CD14-positive monocyte (primary cell): ENCODE measurements around the gene ARFGAP3. TPM values are rescaled to one million over a fixed set of nuclear protein-coding genes. Genes with fewer than 3 reads are reported as not detected.

ENCODE experiments used
- DNase-seq, 3 donors: peaks; one replicate each; pipeline ENCODE4 v3.0.0-alpha.2; 2011 to 2022
- H2AFZ ChIP-seq: 2 replicates; pipeline ENCODE4 v1.6.0; 2012; ENCODE audit warnings: mild to moderate bottlenecking, low read depth, low read length, inconsistent platforms; ENCODE audit not compliant: insufficient read depth, poor library complexity, severe bottlenecking
- H3K27ac ChIP-seq, 2 donors: 1 replicate in 1 of 2; 2 replicates in 1 of 2; pipeline ENCODE4 v1.5.1; 2012 to 2013; ENCODE audit warnings: low read length in 2 of 2, control low read depth in 1 of 2, inconsistent platforms in 1 of 2, low read depth in 1 of 2, mild to moderate bottlenecking in 1 of 2
- H3K27me3 ChIP-seq, 2 donors: one replicate each; pipeline versions ENCODE4 v1.6.0 to v1.6.1; 2011 to 2013; ENCODE audit warnings: low read length in 2 of 2; ENCODE audit not compliant: control insufficient read depth in 2 of 2, insufficient read depth in 2 of 2
- H3K36me3 ChIP-seq, 2 donors: replicated peaks in 1 of 2; 1 replicate in 1 of 2; 2 replicates in 1 of 2; pipeline versions ENCODE4 v1.5.1 to v1.6.1; 2012 to 2013; ENCODE audit warnings: low read length in 2 of 2, control low read depth in 1 of 2, inconsistent platforms in 1 of 2, mild to moderate bottlenecking in 1 of 2; ENCODE audit not compliant: insufficient read depth in 2 of 2, control insufficient read depth in 1 of 2
- H3K4me1 ChIP-seq, 2 donors: 1 replicate in 1 of 2; 2 replicates in 1 of 2; pipeline versions ENCODE4 v1.5.1 to v1.6.1; 2012 to 2013; ENCODE audit warnings: low read length in 2 of 2, control low read depth in 1 of 2, inconsistent platforms in 1 of 2, mild to moderate bottlenecking in 1 of 2, moderate library complexity in 1 of 2; ENCODE audit not compliant: insufficient read depth in 2 of 2, control insufficient read depth in 1 of 2
- H3K4me2 ChIP-seq: replicated peaks from 2 replicates; pipeline ENCODE3; 2012; ENCODE audit warnings: low read length, moderate library complexity, mild to moderate bottlenecking; ENCODE audit not compliant: poor library complexity, severe bottlenecking; ENCODE audit errors: extremely low read depth
- H3K4me3 ChIP-seq, 3 experiments: fragments of 200-600 bp in 1 of 3; sonication (generic) in 1 of 3; replicated peaks in 1 of 3; 1 replicate in 2 of 3; 2 replicates in 1 of 3; pipeline ENCODE4 v1.5.1; 2011 to 2013; ENCODE audit warnings: low read length in 3 of 3, mild to moderate bottlenecking in 3 of 3, control low read depth in 2 of 3, low read depth in 2 of 3, inconsistent platforms in 1 of 3, moderate library complexity in 1 of 3
- H3K79me2 ChIP-seq: 2 replicates; pipeline ENCODE4 v1.6.0; 2012; ENCODE audit warnings: mild to moderate bottlenecking, control low read depth, inconsistent platforms, low read length, moderate library complexity; ENCODE audit not compliant: insufficient read depth
- H3K9ac ChIP-seq: 2 replicates; pipeline ENCODE4 v1.6.0; 2017; ENCODE audit warnings: low read length, mild to moderate bottlenecking; ENCODE audit not compliant: insufficient read depth, poor library complexity, severe bottlenecking
- H3K9me3 ChIP-seq, 2 donors: replicated peaks in 1 of 2; 1 replicate in 1 of 2; 2 replicates in 1 of 2; pipeline versions ENCODE4 v1.5.1 to v1.6.1; 2012 to 2013; ENCODE audit warnings: low read length in 2 of 2, control low read depth in 1 of 2; ENCODE audit not compliant: control insufficient read depth in 1 of 2, insufficient read depth in 1 of 2
- H4K20me1 ChIP-seq: 2 replicates; pipeline ENCODE4 v1.6.0; 2012; ENCODE audit warnings: mild to moderate bottlenecking, low read length, control low read depth, moderate library complexity; ENCODE audit not compliant: insufficient read depth
- H3K27ac Mint-ChIP-seq, 7 donors: one replicate each; pipeline ENCODE4 v1.8.0; 2020; ENCODE audit warnings: mild to moderate bottlenecking in 7 of 7, mixed read lengths in 7 of 7, moderate library complexity in 6 of 7, inconsistent platforms in 2 of 7
- H3K27me3 Mint-ChIP-seq, 3 donors: one replicate each; pipeline ENCODE4 v1.8.0; 2021 to 2022; ENCODE audit warnings: low read depth in 3 of 3, mild to moderate bottlenecking in 3 of 3, mixed read lengths in 3 of 3, moderate library complexity in 3 of 3, inconsistent platforms in 1 of 3
- H3K36me3 Mint-ChIP-seq, 2 donors: one replicate each; pipeline ENCODE4 v1.8.0; 2020; ENCODE audit warnings: mixed read lengths in 2 of 2, inconsistent platforms in 1 of 2, mild to moderate bottlenecking in 1 of 2
- H3K4me1 Mint-ChIP-seq: one replicate; pipeline ENCODE4 v1.8.0; 2020; ENCODE audit warnings: mild to moderate bottlenecking, mixed read lengths
- H3K4me3 Mint-ChIP-seq, 2 donors: one replicate each; pipeline ENCODE4 v1.8.0; 2020; ENCODE audit warnings: mild to moderate bottlenecking in 2 of 2, mixed read lengths in 2 of 2, moderate library complexity in 1 of 2
- H3K9me3 Mint-ChIP-seq, 7 donors: one replicate each; pipeline ENCODE4 v1.8.0; 2020 to 2022; ENCODE audit warnings: mixed read lengths in 7 of 7, mild to moderate bottlenecking in 6 of 7, moderate library complexity in 6 of 7, inconsistent platforms in 2 of 7
- WGBS: methylation state at CpG from one replicate; pipeline ENCODE4 v1.1.5; 2013; ENCODE audit warnings: missing lambda C conversion rate; ENCODE audit not compliant: insufficient coverage; 5-methylcytosine and 5-hydroxymethylcytosine counted together
- intact Hi-C, 2 donors: fragments of 100-400 bp; cut with micrococcal nuclease; formaldehyde crosslinking; loops; one replicate each; pipeline versions ENCODE4 v1.15.0 to v1.15.1; 2023
- polyA plus RNA-seq, 3 donors: library from polyadenylated mRNA; depleted of rRNA in 1 of 3; unstranded in 2 of 3; stranded (reverse) in 1 of 3; fragments of 300-500 nt in 2 of 3; fragments of >200 nt in 1 of 3; fragmentation: Illumina TruSeq in 2 of 3; gene quantifications; 1 replicate in 2 of 3; 2 replicates in 1 of 3; pipeline ENCODE4 v1.2.3, GENCODE V29; 2012 to 2021
- TF ChIP-seq, protein P1 (sequence below): fragments of 200-600 bp; IDR thresholded peaks from one replicate; pipeline ENCODE4 v1.8.0; 2022; ENCODE audit warnings: antibody characterized with exemption, mild to moderate bottlenecking

Gene ARFGAP3
- polyA plus RNA-seq, 3 donors: 22.3 to 38.7 (median 34.8) TPM

DNA sequence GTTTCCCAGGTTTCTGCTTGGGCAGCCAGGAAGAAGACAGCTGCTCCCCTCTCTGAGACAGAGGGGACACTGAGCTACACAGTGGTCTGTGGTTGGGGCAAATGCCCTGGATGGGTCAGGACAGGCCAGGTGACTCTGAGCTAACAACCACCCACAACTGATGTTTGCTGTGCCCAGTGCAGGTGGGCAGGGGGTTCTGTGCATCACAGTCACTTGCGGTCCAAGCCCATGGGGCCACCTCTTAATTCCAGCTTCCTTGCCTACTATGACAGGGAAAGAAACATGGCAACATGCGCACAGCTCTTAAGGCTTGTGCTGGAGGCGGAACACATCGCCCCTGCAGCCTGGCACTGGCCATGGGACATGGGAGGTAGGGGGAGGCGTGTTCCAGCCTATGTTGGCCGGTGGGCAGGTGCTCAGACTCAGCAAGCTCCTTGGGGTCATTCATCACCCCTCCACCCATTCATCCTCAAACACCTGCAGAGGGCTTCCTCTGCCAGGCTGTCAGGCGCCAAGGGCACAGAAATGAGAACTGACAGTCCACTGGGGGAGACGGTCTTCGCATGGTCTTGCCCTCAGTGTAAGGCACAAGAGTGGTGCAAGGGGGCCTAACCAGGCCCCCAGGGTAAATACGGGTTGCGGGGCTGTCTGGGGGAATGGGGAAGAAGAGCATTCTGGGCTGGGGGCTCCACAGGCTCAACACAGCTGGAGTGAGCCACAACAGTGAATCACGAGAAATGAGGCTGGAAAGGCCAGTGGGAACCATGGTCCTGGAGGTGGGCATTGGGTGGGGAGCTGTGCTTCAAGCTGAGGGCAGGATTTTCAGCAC, 55.6 kb downstream of the ARFGAP3 start:
- H3K9ac ChIP-seq: no peak overlapping the region
- intact Hi-C loops: no loop called here
- H4K20me1 ChIP-seq: no peaks in the 10 kb centered on the region
- TF ChIP-seq, protein P1, sequence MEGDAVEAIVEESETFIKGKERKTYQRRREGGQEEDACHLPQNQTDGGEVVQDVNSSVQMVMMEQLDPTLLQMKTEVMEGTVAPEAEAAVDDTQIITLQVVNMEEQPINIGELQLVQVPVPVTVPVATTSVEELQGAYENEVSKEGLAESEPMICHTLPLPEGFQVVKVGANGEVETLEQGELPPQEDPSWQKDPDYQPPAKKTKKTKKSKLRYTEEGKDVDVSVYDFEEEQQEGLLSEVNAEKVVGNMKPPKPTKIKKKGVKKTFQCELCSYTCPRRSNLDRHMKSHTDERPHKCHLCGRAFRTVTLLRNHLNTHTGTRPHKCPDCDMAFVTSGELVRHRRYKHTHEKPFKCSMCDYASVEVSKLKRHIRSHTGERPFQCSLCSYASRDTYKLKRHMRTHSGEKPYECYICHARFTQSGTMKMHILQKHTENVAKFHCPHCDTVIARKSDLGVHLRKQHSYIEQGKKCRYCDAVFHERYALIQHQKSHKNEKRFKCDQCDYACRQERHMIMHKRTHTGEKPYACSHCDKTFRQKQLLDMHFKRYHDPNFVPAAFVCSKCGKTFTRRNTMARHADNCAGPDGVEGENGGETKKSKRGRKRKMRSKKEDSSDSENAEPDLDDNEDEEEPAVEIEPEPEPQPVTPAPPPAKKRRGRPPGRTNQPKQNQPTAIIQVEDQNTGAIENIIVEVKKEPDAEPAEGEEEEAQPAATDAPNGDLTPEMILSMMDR: no peak
- Mint-ChIP-seq H3K4me3 (no peak overlapping the region), H3K36me3 (peaks cover 73 to 97% of the 10 kb centered on the region in 2 donors), H3K9me3 (no peaks in the 10 kb centered on the region), H3K4me1 (peaks cover 17% of the 10 kb centered on the region), H3K27ac (peak overlapping the region in 3 of 7 donors; percentile 12 to 37 (median 35)), H3K27me3 (no peaks in the 10 kb centered on the region)
- DNase-seq: no peak
- H3K4me1 ChIP-seq: peaks cover 0 to 26% of the 10 kb centered on the region in 2 donors
- H3K79me2 ChIP-seq: no peaks in the 10 kb centered on the region
- H3K9me3 ChIP-seq: no peaks in the 10 kb centered on the region
- no peak overlapping the region for H3K4me3 ChIP-seq
- H3K27me3 ChIP-seq: no peaks in the 10 kb centered on the region
- WGBS: 98% methylated on average over 7 of the region's 12 CpGs
- peaks cover 52 to 80% of the 10 kb centered on the region in 2 donors for H3K36me3 ChIP-seq
- no peak overlapping the region for H2AFZ ChIP-seq
- H3K27ac ChIP-seq: no peak overlapping the region
- no peak overlapping the region for H3K4me2 ChIP-seq

GRCh38 chr22:42800451-42801251, 56.4 kb downstream of the ARFGAP3 start:
- Histone ChIP-seq H3K9me3 (no peaks in the 10 kb centered on the region), H3K79me2 (no peaks in the 10 kb centered on the region), H3K9ac (no peak overlapping the region), H2AFZ (no peak overlapping the region), H3K36me3 (peaks cover 47 to 77% of the 10 kb centered on the region in 2 donors), H3K27ac (no peak overlapping the region), H4K20me1 (no peaks in the 10 kb centered on the region), H3K4me1 (peaks cover 0 to 28% of the 10 kb centered on the region in 2 donors), H3K4me2 (no peak overlapping the region), H3K27me3 (no peaks in the 10 kb centered on the region), H3K4me3 (no peak overlapping the region)
- Mint-ChIP-seq H3K27ac (no peak overlapping the region), H3K4me1 (peaks cover 17% of the 10 kb centered on the region), H3K9me3 (no peaks in the 10 kb centered on the region), H3K4me3 (no peak overlapping the region), H3K27me3 (no peaks in the 10 kb centered on the region), H3K36me3 (peaks cover 69 to 97% of the 10 kb centered on the region in 2 donors)
- TF ChIP-seq, protein P1: no peak
- 93% methylated on average over 8 of the region's 9 CpGs for WGBS
- intact Hi-C loops: no loop called here
- no peak for DNase-seq
